Measurements from ENCODE around the gene RBPMS2. TPM values are rescaled to one million over a fixed set of nuclear protein-coding genes. Genes with fewer than 3 reads are reported as not detected.

RBPMS2 gene
- total and polyA plus RNA-seq, 2 donors (not counting 1 experiment from before 2014, with no cell fraction given): 0.47 to 0.63 TPM

DNA sequence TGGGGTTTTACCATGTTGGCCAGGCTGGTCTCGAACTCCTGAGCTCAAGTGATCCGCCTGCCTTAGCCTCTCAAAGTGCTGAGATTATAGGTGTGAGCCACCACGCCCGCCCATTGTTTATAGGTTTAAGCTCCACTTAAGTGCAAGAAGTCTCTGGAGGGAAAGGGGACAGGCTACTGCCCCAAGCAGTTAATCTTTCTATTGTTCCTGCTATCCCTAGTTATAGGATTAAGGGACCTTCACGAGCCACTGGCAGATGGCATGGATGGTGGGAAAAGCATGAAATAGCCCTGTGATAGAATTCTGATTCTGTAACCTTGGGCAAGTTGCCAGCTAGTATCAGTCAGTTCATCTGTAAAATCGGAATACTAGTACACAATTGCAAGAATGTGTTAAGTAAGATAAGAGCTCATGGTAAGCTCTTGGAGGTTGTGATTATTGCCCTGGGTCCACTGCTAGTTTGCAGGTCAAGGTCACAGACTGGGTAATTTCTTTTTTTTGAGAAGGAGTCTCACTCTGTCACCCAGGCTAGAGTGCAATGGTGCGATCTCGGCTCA lies 5.3 kb upstream of the RBPMS2 start:
- Histone ChIP-seq H2AFZ (ENCODE audit: insufficient read depth, low read depth, low read length, poor library complexity, severe bottlenecking) (no peak overlapping the region), H3K4me2 (replicated peaks; ENCODE audit: low read depth, low read length, poor library complexity, severe bottlenecking) (no peak overlapping the region), H3K9me3 (ENCODE audit: control extremely low read depth in 1 of 3, control insufficient read depth in 2 of 3, insufficient read depth in 1 of 3, low read length in 2 of 3) (no peaks in the 10 kb centered on the region), H4K20me1 (ENCODE audit: control insufficient read depth, insufficient read depth, low read length, poor library complexity, severe bottlenecking) (no peaks in the 10 kb centered on the region), H3K79me2 (ENCODE audit: control insufficient read depth, insufficient read depth, low read length) (no peaks in the 10 kb centered on the region), H3K27ac (ENCODE audit: low read length in 2 of 2) (no peak overlapping the region), H3K4me1 (ENCODE audit: control insufficient read depth in 2 of 2, insufficient read depth in 2 of 2, low read length in 2 of 2) (peaks cover 11 to 24% of the 10 kb centered on the region in 2 donors), H3K9ac (ENCODE audit: low read length) (no peak overlapping the region), H3K27me3 (replicated peaks in 1 of 4; ENCODE audit: control extremely low read depth in 1 of 4, control insufficient read depth in 3 of 4, insufficient read depth in 4 of 4, low read length in 3 of 4) (peaks cover 0 to 19% (median 3%) of the 10 kb centered on the region in 4 experiments), H3K4me3 (ENCODE audit: control extremely low read depth in 1 of 5, extremely low read depth in 1 of 5, insufficient read depth in 1 of 5, low read depth in 2 of 5, low read length in 4 of 5) (no peak overlapping the region), H3K36me3 (replicated peaks in 1 of 2; ENCODE audit: control extremely low read depth in 1 of 2, control insufficient read depth in 1 of 2, extremely low read depth in 1 of 2, insufficient read depth in 2 of 2, low read length in 1 of 2) (no peaks in the 10 kb centered on the region)
- H3K4me3 Mint-ChIP-seq: no peak overlapping the region
- no peak for DNase-seq
- no peak overlapping the region for H3K27ac Mint-ChIP-seq
- TF ChIP-seq, protein P1, sequence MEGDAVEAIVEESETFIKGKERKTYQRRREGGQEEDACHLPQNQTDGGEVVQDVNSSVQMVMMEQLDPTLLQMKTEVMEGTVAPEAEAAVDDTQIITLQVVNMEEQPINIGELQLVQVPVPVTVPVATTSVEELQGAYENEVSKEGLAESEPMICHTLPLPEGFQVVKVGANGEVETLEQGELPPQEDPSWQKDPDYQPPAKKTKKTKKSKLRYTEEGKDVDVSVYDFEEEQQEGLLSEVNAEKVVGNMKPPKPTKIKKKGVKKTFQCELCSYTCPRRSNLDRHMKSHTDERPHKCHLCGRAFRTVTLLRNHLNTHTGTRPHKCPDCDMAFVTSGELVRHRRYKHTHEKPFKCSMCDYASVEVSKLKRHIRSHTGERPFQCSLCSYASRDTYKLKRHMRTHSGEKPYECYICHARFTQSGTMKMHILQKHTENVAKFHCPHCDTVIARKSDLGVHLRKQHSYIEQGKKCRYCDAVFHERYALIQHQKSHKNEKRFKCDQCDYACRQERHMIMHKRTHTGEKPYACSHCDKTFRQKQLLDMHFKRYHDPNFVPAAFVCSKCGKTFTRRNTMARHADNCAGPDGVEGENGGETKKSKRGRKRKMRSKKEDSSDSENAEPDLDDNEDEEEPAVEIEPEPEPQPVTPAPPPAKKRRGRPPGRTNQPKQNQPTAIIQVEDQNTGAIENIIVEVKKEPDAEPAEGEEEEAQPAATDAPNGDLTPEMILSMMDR (IDR thresholded peaks at IDR 0.05): no peak
- no peak for TF ChIP-seq EZH2 (IDR thresholded peaks at IDR 0.05; ENCODE audit: borderline replicate concordance, insufficient read depth, low read depth, low read length, poor library complexity, severe bottlenecking)
- WGBS (ENCODE audit: insufficient coverage): 89% methylated on average over 1 of the region's 8 CpGs
- no peaks in the 10 kb centered on the region for H3K9me3 Mint-ChIP-seq (ENCODE audit: insufficient read depth)
- CTCF ChIA-PET: interaction anchor here (0.9 kb wide), 1 partner anchor 52 kb away, joined by 5 read pairs; no protein-coding TSS in a partner anchor
- intact Hi-C loops (cut with micrococcal nuclease): no loop called here
- H3K4me1 Mint-ChIP-seq: peaks cover 13% of the 10 kb centered on the region
- ATAC-seq (ENCODE audit: low read depth): no peak
- POLR2A ChIA-PET: interaction anchor here (0.6 kb wide), 1 partner anchor 239 kb away, joined by 4 read pairs; no protein-coding TSS in a partner anchor
- peaks cover 11% of the 10 kb centered on the region for H3K27me3 Mint-ChIP-seq

- intact Hi-C loops (cut with micrococcal nuclease): no loop called here
- no peaks in the 10 kb centered on the region for H3K36me3 ChIP-seq (replicated peaks in 1 of 2; ENCODE audit: control extremely low read depth in 1 of 2, control insufficient read depth in 1 of 2, extremely low read depth in 1 of 2, insufficient read depth in 2 of 2, low read length in 1 of 2)
- no peak for DNase-seq
- H2AFZ ChIP-seq (ENCODE audit: insufficient read depth, low read depth, low read length, poor library complexity, severe bottlenecking): no peak overlapping the region
- no peaks in the 10 kb centered on the region for H4K20me1 ChIP-seq (ENCODE audit: control insufficient read depth, insufficient read depth, low read length, poor library complexity, severe bottlenecking)
- Mint-ChIP-seq H3K4me3 (no peak overlapping the region), H3K27ac (no peak overlapping the region), H3K4me1 (peaks cover 10% of the 10 kb centered on the region), H3K9me3 (ENCODE audit: insufficient read depth) (no peaks in the 10 kb centered on the region), H3K27me3 (peaks cover 11% of the 10 kb centered on the region)
- H3K27ac ChIP-seq (ENCODE audit: low read length in 2 of 2): no peak overlapping the region
- POLR2A ChIA-PET: no interaction called here
- whole genome bisulfite sequencing (ENCODE audit: insufficient coverage): no CpG with 5 or more reads among the region's 1 CpG
- H3K9ac ChIP-seq (ENCODE audit: low read length): no peak overlapping the region
- TF ChIP-seq, protein P1 (IDR thresholded peaks at IDR 0.05): no peak
- no peak for TF ChIP-seq EZH2 (IDR thresholded peaks at IDR 0.05; ENCODE audit: borderline replicate concordance, insufficient read depth, low read depth, low read length, poor library complexity, severe bottlenecking)
- CTCF ChIA-PET: interaction anchor here (1.4 kb wide), 1 partner anchor 31 kb away, joined by 7 read pairs; no protein-coding TSS in a partner anchor
- no peak for ATAC-seq (ENCODE audit: low read depth)
- H3K9me3 ChIP-seq (ENCODE audit: control extremely low read depth in 1 of 3, control insufficient read depth in 2 of 3, insufficient read depth in 1 of 3, low read length in 2 of 3): no peaks in the 10 kb centered on the region
- no peak overlapping the region for H3K4me2 ChIP-seq (replicated peaks; ENCODE audit: low read depth, low read length, poor library complexity, severe bottlenecking)
- H3K27me3 ChIP-seq (replicated peaks in 1 of 4; ENCODE audit: control extremely low read depth in 1 of 4, control insufficient read depth in 3 of 4, insufficient read depth in 4 of 4, low read length in 3 of 4): peaks cover 0 to 20% (median 4%) of the 10 kb centered on the region in 4 experiments
- peaks cover 6 to 14% of the 10 kb centered on the region in 2 donors for H3K4me1 ChIP-seq (ENCODE audit: control insufficient read depth in 2 of 2, insufficient read depth in 2 of 2, low read length in 2 of 2)
- H3K4me3 ChIP-seq (ENCODE audit: control extremely low read depth in 1 of 5, extremely low read depth in 1 of 5, insufficient read depth in 1 of 5, low read depth in 2 of 5, low read length in 4 of 5): no peak overlapping the region
- H3K79me2 ChIP-seq (ENCODE audit: control insufficient read depth, insufficient read depth, low read length): no peaks in the 10 kb centered on the region
These were observed 4.2 kb upstream of the RBPMS2 start for GRCh38 chr15:64779630-64780029.

Data from B cell (primary cell).